ENCODE results near the gene TRERF1. TPM values are rescaled to one million over a fixed set of nuclear protein-coding genes. Genes with fewer than 3 reads are reported as not detected.

Gene TRERF1
- total and polyA plus RNA-seq, 7 donors, result 0.21 to 0.99 (median 0.44) TPM

GRCh38 chr6:42179261-42179944 lies 272.3 kb downstream of the TRERF1 start:
- H3K36me3 ChIP-seq (ENCODE audit: insufficient read depth in 1 of 2, low read depth in 1 of 2), result no peaks in the 10 kb centered on the region
- no peaks in the 10 kb centered on the region for H3K4me1 ChIP-seq
- TF ChIP-seq CTCF (IDR thresholded peaks at IDR 0.05), result no peak
- intact Hi-C loops (cut with DNase I), result no loop called here
- H3K9me3 ChIP-seq, result no peaks in the 10 kb centered on the region
- no peak overlapping the region for H3K27ac ChIP-seq
- ATAC-seq (no peak), DNase-seq (no peak)
- peaks cover 0 to 3% (median 0%) of the 10 kb centered on the region in 3 donors for H3K27me3 ChIP-seq (ENCODE audit: insufficient read depth in 3 of 3, low read length in 2 of 3)
- 74 to 81% (median 80%) methylated on average over 20 of the region's 20 CpGs for WGBS, 3 donors
- H3K4me3 ChIP-seq, result no peak overlapping the region

- TF ChIP-seq CTCF (IDR thresholded peaks at IDR 0.05), result no peak
Observed at GRCh38 chr6:42177514-42178364, 274.0 kb downstream of the TRERF1 start.

GRCh38 chr6:42176981-42177380 lies 274.7 kb downstream of the TRERF1 start:
- H3K9me3 ChIP-seq, result no peaks in the 10 kb centered on the region
- H3K4me1 ChIP-seq, result no peaks in the 10 kb centered on the region
- no peak overlapping the region for H3K4me3 ChIP-seq
- DNase-seq, result no peak
- peaks cover 0 to 3% (median 0%) of the 10 kb centered on the region in 3 donors for H3K27me3 ChIP-seq (ENCODE audit: insufficient read depth in 3 of 3, low read length in 2 of 3)
- TF ChIP-seq CTCF (IDR thresholded peaks at IDR 0.05), result no peak
- intact Hi-C loops (cut with DNase I), result no loop called here
- ATAC-seq, result no peak
- no peaks in the 10 kb centered on the region for H3K36me3 ChIP-seq (ENCODE audit: insufficient read depth in 1 of 2, low read depth in 1 of 2)
- H3K27ac ChIP-seq, result no peak overlapping the region

More at GRCh38 chr6:42177514-42178364, 274.0 kb downstream of the TRERF1 start:
- H3K9me3 ChIP-seq, result no peaks in the 10 kb centered on the region
- intact Hi-C loops (cut with DNase I), result no loop called here
- peaks cover 0 to 3% (median 0%) of the 10 kb centered on the region in 3 donors for H3K27me3 ChIP-seq (ENCODE audit: insufficient read depth in 3 of 3, low read length in 2 of 3)
- no peak overlapping the region for H3K27ac ChIP-seq
- WGBS, 3 donors, result 9 to 18% (median 13%) methylated on average over 27 of the region's 27 CpGs
- no peak overlapping the region for H3K4me3 ChIP-seq
- no peaks in the 10 kb centered on the region for H3K36me3 ChIP-seq (ENCODE audit: insufficient read depth in 1 of 2, low read depth in 1 of 2)
- no peaks in the 10 kb centered on the region for H3K4me1 ChIP-seq
- DNase-seq, result no peak
- ATAC-seq, result no peak

- TF ChIP-seq CTCF (IDR thresholded peaks at IDR 0.05), result no peak
- DNase-seq (no peak), ATAC-seq (no peak)
- Histone ChIP-seq H3K27ac (no peak overlapping the region), H3K4me1 (no peaks in the 10 kb centered on the region), H3K4me3 (no peak overlapping the region), H3K27me3 (ENCODE audit: insufficient read depth in 3 of 3, low read length in 2 of 3) (peaks cover 0 to 3% (median 0%) of the 10 kb centered on the region in 3 donors), H3K9me3 (no peaks in the 10 kb centered on the region), H3K36me3 (ENCODE audit: insufficient read depth in 1 of 2, low read depth in 1 of 2) (no peaks in the 10 kb centered on the region)
- WGBS, 3 donors, result 55 to 65% (median 60%) methylated on average over 5 of the region's 5 CpGs
- intact Hi-C loops (cut with DNase I), result no loop called here
Observed at GRCh38 chr6:42175860-42176259, 275.9 kb downstream of the TRERF1 start.

Other genes with a start within 250 kb of the TRERF1 start
- 10 to 100 TPM; 40.3 to 57.4 (median 53.1) TPM for gene MRPS10, start 234.1 kb downstream of the TRERF1 start, total RNA-seq
- gene MRPS10, start 234.1 kb downstream of the TRERF1 start, polyA plus RNA-seq, result 100 to 1,000 TPM in 1 of 3 donors, 10 to 100 TPM in 2; 48.5 to 110 (median 59.0) TPM
- gene UBR2, start 112.1 kb upstream of the TRERF1 start, total RNA-seq, result 10 to 100 TPM; 33.6 to 40.2 (median 34.3) TPM
- gene UBR2, start 112.1 kb upstream of the TRERF1 start, polyA plus RNA-seq, result 10 to 100 TPM in 2 of 3 donors, 1 to 10 TPM in 1; 9.4 to 22.9 (median 11.0) TPM